Kasumi-1 (cell line): ENCODE results near the gene SMARCC2.
A peak's percentile ranks its signal among the peaks of the same experiment; 100 is the strongest.
"Not testable (repeated sequence)": the region's sequence is repeated elsewhere in the genome, so short reads cannot be mapped to it uniquely, and the experiment has no call there.

Experiments used
- DNase-seq, 2 experiments: peaks; one replicate each; lab custom pipeline; 2025; lab: John Stamatoyannopoulos, UW

SMARCC2 gene

DNA sequence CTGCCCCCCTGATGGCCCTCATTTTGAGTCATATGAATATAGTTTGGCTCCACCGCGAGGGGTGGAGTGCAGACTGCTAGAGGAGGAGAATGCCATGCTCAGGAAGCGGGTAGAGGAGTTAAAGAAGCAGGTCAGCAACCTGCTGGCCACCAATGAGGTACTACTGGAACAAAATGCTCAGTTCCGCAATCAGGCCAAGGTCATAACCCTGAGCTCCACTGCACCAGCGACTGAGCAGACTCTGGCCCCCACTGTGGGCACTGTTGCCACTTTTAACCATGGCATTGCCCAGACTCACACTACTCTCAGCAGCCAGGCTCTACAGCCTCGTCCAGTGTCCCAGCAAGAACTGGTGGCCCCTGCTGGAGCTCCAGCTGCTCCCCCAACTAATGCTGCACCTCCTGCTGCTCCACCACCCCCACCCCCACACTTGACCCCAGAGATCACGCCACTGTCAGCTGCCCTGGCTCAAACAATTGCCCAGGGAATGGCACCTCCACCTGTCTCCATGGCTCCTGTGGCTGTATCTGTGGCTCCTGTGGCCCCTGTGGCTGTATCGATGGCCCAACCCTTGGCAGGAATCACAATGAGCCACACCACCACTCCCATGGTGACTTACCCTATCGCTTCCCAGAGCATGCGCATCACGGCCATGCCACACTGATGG, 67.9 kb downstream of the SMARCC2 start:
- no peak for DNase-seq

DNA sequence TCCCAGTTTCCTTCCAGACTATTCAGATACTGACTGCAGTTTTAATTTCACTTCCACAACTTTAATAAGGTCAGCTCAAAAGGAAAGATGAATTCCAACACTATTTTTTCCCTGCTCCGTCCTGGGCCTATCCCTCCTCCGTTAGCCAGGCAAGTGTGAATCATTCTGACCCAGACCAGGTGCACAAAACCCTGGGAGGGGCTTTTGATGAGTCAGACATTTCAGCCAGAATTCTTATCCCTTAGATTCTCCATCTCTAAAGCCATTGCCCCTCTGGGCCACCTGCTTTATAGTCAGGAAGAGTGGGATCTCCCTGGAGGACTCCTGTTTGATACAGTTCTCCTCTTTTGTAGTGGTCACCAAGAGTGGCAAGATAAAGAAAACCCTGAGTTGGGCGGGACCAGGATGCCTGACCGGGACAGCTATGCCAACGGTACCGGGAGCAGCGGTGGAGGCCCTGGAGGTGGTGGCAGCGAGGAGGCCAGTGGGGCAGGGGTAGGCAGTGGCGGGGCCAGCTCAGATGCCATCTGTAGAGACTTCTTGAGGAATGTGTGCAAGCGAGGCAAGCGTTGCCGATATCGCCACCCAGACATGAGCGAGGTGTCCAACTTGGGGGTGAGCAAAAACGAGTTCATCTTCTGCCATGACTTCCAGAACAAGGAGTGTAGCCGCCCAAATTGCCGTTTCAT, 69.0 kb downstream of the SMARCC2 start:
- DNase-seq, result no peak

DNA sequence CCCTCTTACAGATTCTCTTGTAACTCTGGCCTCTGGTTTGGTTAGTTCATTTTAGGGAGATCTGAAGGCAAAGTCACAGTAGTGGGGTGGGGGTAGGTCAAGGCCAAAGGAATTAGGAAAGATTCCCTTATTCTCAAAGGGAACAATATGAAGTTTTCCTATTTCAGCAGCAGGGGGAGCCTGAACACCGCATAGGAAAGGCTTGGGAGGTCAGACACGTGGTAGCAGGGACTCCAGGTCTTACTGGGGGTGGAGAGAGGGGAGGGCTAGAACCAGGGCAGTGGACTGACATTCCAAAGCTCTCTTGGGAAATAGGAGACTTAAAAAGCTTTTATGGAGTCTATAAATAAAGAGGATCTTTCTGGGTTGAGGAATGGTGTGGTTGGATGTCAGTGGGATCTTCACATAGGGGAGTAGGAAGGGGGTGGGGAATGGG, 69.9 kb downstream of the SMARCC2 start:
- peak; percentile 91 to 94 for DNase-seq

DNA sequence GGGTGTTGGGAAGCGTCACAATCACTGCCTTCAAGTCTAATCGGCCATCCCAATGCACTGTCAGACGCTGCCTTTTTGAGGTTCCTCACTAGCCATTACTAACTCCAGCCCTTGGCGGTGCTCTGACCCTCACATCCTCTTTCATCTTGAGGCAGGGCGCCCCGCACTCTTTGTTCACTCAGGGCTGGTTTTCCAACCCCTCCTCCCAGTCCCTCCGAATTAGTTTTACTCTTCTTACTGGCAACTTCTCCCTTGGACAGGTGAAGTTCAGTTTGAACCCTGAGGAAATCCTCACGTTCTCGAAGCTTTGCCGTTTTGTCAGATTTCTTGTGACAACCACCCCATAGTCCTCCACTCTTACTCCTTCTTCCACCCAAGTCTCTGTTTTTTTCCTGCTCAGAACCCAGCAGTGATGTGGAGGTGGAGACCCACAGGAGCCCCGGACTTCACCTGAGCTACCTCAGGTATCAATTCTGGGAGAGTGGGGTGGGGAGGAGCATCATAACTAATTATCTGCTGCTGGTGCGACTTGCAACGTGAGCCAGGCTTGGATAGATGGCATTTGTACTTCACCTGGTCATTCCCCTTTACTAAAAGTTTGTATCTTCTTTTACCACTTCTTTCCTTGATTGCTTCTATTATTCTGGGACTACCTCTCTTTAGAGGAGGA, 70.5 kb downstream of the SMARCC2 start:
- no peak for DNase-seq

DNA sequence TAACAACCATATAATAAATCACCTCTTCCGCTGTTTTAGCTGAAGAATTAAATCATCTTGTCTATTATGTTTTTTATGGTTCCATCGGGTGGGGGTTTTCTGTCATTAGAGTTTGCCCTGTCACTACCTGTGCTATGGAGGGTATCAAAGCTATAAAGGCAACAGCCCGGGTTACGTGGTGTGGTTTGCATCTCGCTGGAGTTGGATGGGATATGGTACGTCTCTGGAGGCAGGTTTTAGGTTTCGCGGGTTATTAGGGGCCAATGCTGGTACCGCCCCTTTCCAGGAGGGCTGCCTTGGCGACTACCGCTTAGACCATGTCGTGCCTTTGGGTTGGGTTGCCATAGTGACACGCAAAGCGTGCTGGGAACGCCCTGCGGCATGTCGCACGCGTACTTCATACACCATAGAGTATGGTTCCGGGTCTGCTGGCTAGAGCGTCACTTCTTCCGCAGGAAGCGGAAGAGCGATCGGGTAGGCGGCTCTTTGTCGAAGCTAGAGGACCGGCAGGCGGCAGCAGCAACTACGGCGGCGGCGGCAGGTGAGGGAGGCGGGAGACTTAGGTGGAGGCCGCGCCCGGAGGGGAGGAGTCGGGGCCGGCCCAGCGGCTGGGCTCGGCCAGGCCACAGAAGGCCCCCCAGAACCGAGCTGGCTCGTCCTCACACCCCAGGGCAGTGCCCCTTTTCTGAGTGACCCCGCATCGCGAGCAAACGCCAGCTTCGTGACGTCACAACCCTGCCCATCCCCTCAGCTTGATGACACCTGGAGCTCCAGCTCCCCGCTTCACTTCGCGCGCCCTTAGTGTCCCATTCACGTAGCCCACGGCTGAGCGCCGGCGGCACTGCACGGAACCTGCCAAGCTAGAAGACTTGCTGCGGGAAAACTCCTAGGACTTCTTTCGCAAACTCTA, 71.2 kb downstream of the SMARCC2 start, which contains the start of gene ZC3H10:
TSS of gene ZC3H10 (plus strand) at position 489 of the 910 bp plus-strand sequence. CDS start 2,297 bp downstream, outside the sequence.
- peak; percentile 98 to 99 for DNase-seq

DNA sequence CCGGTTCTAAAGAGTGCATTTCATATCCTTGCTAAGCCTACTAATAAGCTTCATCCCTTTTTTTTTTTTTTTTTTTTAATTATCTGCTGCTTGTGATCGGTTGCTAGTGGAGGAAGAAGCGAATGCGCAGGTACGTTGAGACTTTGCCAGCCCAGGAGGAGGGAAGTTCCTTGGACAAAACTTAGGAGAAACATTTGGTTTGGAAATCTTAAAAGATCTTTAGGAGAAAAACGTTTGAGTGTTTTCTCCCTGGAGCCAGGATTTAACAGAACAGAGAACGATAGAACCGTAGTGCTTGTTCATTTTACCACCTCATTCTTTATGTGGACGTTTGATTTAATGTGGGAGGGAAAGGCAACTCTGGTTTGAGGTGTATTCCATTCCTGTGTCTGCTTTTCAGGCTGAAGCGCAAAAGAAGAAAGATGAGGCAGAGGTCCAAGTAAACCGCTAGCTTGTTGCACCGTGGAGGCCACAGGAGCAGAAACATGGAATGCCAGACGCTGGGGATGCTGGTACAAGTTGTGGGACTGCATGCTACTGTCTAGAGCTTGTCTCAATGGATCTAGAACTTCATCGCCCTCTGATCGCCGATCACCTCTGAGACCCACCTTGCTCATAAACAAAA, 72.1 kb downstream of the SMARCC2 start:
- not testable (repeated sequence) for DNase-seq

DNA sequence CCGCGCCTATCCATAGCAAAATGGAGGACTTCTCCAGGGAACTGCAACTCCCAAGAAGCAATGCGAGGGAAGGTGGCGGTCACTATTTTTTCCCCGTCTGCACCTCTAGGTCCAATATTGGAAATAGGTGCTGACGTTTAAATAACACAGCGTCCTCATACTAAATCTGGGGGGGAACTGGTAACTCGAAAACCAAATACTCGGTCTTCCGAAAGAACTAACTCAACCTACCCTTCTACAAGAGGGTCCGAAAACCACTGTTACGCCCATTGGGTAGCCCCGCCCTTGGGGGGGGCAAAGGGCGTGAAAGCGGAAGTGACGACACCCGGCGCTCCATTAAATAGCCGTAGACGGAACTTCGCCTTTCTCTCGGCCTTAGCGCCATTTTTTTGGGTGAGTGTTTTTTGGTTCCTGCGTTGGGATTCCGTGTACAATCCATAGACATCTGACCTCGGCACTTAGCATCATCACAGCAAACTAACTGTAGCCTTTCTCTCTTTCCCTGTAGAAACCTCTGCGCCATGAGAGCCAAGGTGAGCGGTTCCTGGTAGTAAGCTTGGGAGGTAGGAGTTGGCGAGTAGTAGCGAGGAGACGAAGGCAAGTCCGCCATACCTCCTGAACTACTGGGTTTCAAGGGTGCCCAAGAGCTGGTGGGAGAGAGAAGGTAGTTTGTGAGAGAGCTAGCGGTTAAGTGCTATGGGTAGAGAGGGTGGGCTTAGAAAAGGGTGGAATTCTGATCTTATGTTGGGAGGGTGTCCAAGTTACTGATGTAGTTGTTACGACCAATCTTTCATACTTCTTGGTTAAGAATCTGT, 72.8 kb downstream of the SMARCC2 start, which contains the start of gene RPL41:
TSS of gene RPL41 (plus strand) at position 367 of the 815 bp plus-strand sequence.
- peak; percentile 94 to 96 for DNase-seq

DNA sequence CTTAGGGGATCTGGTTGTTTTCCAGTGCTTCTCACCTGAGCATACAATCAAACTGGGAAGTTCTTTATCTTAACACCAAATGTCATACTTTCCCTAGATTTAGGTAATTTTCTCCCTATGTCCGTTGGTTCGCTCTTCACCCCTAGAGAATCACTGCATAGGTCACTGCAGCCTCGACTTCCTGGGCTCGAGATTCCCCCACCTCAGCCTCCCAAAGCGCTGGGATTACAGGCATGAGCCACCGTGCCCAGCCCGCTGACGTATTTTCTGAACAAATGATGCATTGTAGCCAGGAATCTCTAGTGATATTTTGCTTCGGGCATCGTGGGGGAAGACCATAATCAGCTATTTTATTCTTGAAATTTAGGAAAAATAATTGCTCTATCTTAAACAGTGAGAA, 74.0 kb downstream of the SMARCC2 start:
- no peak for DNase-seq

DNA sequence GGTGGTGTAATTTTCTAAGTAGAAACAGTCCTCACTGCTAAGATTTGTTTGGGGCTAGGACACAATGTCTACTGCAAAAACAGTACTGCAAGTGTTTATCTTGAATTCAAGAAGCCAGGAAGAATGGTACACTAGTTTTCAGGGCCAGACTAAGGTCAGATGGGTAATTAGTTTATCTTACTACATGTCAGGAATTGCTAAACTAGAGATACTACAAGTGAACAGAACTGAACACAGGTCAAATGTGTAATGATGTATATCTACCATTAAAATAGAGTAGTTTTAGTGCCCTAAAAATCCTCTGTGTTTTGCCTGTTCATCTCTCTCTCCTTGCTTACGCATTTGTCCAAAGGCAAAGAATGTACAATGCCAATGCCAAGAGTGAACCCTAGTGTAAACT, 75.2 kb downstream of the SMARCC2 start:
- no peak for DNase-seq
